ENCODE results near the gene CD40LG. TPM values are rescaled to one million over a fixed set of nuclear protein-coding genes. Genes with fewer than 3 reads are reported as not detected.

Gene CD40LG
- total RNA-seq, 1 donor from 2014 or later = 0.31 TPM

GRCh38 chrX:136643243-136643642 is 4.7 kb upstream of the CD40LG start:
- DNase-seq (ENCODE audit: low spot score) (no peak), ATAC-seq (no peak)
- intact Hi-C loops (cut with DNase I) = no loop called here

GRCh38 chrX:136646602-136647239 is 1.2 kb upstream of the CD40LG start:
- ATAC-seq (no peak), DNase-seq (ENCODE audit: low spot score) (no peak)
- intact Hi-C loops (cut with DNase I) = no loop called here

- no peak for ATAC-seq
- intact Hi-C loops (cut with DNase I) = no loop called here
Observed at GRCh38 chrX:136650811-136651210, 2.9 kb downstream of the CD40LG start.

GRCh38 chrX:136652822-136653723 is 5.1 kb downstream of the CD40LG start:
- ATAC-seq = peak; percentile 77
- no peak for DNase-seq (ENCODE audit: low spot score)
- intact Hi-C loops (cut with DNase I) = no loop called here

More at GRCh38 chrX:136650811-136651210, 2.9 kb downstream of the CD40LG start:
- DNase-seq (ENCODE audit: low spot score) = no peak

GRCh38 chrX:136656361-136656964 is 8.5 kb downstream of the CD40LG start:
- intact Hi-C loops (cut with DNase I) = no loop called here
- DNase-seq (ENCODE audit: low spot score) = no peak

GRCh38 chrX:136658151-136658550 is 10.2 kb downstream of the CD40LG start:
- DNase-seq (ENCODE audit: low spot score) = no peak
- ATAC-seq = no peak
- intact Hi-C loops (cut with DNase I) = no loop called here

More at GRCh38 chrX:136656361-136656964, 8.5 kb downstream of the CD40LG start:
- ATAC-seq = no peak

GRCh38 chrX:136659174-136659573 is 11.2 kb downstream of the CD40LG start:
- intact Hi-C loops (cut with DNase I) = no loop called here
- ATAC-seq (no peak), DNase-seq (ENCODE audit: low spot score) (no peak)

GRCh38 chrX:136660896-136661295 is 12.9 kb downstream of the CD40LG start:
- DNase-seq (ENCODE audit: low spot score) (no peak), ATAC-seq (no peak)
- intact Hi-C loops (cut with DNase I) = no loop called here

GRCh38 chrX:136662104-136662503 is 14.1 kb downstream of the CD40LG start:
- DNase-seq (ENCODE audit: low spot score) (no peak), ATAC-seq (no peak)
- intact Hi-C loops (cut with DNase I) = no loop called here

- DNase-seq (ENCODE audit: low spot score) (no peak), ATAC-seq (no peak)
- intact Hi-C loops (cut with DNase I) = no loop called here
Observed at GRCh38 chrX:136662976-136663375, 15.0 kb downstream of the CD40LG start.

GRCh38 chrX:136665258-136665900 is 17.4 kb downstream of the CD40LG start:
- DNase-seq (ENCODE audit: low spot score) (no peak), ATAC-seq (no peak)
- intact Hi-C loops (cut with DNase I) = no loop called here

- intact Hi-C loops (cut with DNase I) = no loop called here
- DNase-seq (ENCODE audit: low spot score) (no peak), ATAC-seq (no peak)
Observed at GRCh38 chrX:136666088-136666487, 18.1 kb downstream of the CD40LG start.

GRCh38 chrX:136667446-136668168 is 19.6 kb downstream of the CD40LG start:
- intact Hi-C loops (cut with DNase I) = no loop called here
- DNase-seq (ENCODE audit: low spot score) (no peak), ATAC-seq (no peak)

- ATAC-seq = no peak
- intact Hi-C loops (cut with DNase I) = no loop called here
Observed at GRCh38 chrX:136671006-136671610, 23.1 kb downstream of the CD40LG start.

GRCh38 chrX:136674270-136674985 is 26.5 kb downstream of the CD40LG start:
- DNase-seq (ENCODE audit: low spot score) = no peak
- intact Hi-C loops (cut with DNase I) = no loop called here
- no peak for ATAC-seq

More at GRCh38 chrX:136671006-136671610, 23.1 kb downstream of the CD40LG start:
- DNase-seq (ENCODE audit: low spot score) = no peak

- intact Hi-C loops (cut with DNase I) = no loop called here
- no peak for DNase-seq (ENCODE audit: low spot score)
- ATAC-seq = no peak
Observed at GRCh38 chrX:136679531-136679930, 31.6 kb downstream of the CD40LG start.

- no peak for ATAC-seq
- intact Hi-C loops (cut with DNase I) = no loop called here
Observed at GRCh38 chrX:136684120-136684519, 36.2 kb downstream of the CD40LG start.

GRCh38 chrX:136687457-136687856 is 39.5 kb downstream of the CD40LG start:
- DNase-seq (ENCODE audit: low spot score) (no peak), ATAC-seq (no peak)
- intact Hi-C loops (cut with DNase I) = no loop called here

More at GRCh38 chrX:136684120-136684519, 36.2 kb downstream of the CD40LG start:
- DNase-seq (ENCODE audit: low spot score) = no peak
